Effector memory CD4-positive, alpha-beta T cell (primary cell): ENCODE measurements around the gene VSNL1.

Experiments used
- DNase-seq, 3 donors: peaks; one replicate each; pipeline ENCODE4 v3.0.0-alpha.2; 2020
- H3K27ac ChIP-seq: 2 replicates; pipeline ENCODE4 v1.7.0; 2013; ENCODE audit warnings: mild to moderate bottlenecking, low read length, moderate library complexity; ENCODE audit not compliant: insufficient read depth, poor library complexity, severe bottlenecking
- H3K27me3 ChIP-seq: replicated peaks from 2 replicates; pipeline ENCODE4 v1.7.0; 2013; ENCODE audit warnings: mild to moderate bottlenecking, low read length; ENCODE audit not compliant: insufficient read depth, control insufficient read depth, poor library complexity, severe bottlenecking
- H3K36me3 ChIP-seq: 2 replicates; pipeline ENCODE4 v1.7.0; 2013; ENCODE audit warnings: mild to moderate bottlenecking, low read length, moderate library complexity; ENCODE audit not compliant: control insufficient read depth, insufficient read depth
- H3K4me1 ChIP-seq: 2 replicates; pipeline ENCODE4 v1.7.0; 2013; ENCODE audit warnings: low read length, mild to moderate bottlenecking; ENCODE audit not compliant: control insufficient read depth, insufficient read depth, poor library complexity, severe bottlenecking
- H3K4me3 ChIP-seq: 2 replicates; pipeline ENCODE4 v1.7.0; 2013; ENCODE audit warnings: low read length, low read depth, mild to moderate bottlenecking; ENCODE audit not compliant: insufficient read depth, poor library complexity, severe bottlenecking
- H3K9me3 ChIP-seq: 2 replicates; pipeline ENCODE4 v1.7.0; 2013; ENCODE audit warnings: mild to moderate bottlenecking, low read length, moderate library complexity; ENCODE audit not compliant: control insufficient read depth

VSNL1 gene

DNA sequence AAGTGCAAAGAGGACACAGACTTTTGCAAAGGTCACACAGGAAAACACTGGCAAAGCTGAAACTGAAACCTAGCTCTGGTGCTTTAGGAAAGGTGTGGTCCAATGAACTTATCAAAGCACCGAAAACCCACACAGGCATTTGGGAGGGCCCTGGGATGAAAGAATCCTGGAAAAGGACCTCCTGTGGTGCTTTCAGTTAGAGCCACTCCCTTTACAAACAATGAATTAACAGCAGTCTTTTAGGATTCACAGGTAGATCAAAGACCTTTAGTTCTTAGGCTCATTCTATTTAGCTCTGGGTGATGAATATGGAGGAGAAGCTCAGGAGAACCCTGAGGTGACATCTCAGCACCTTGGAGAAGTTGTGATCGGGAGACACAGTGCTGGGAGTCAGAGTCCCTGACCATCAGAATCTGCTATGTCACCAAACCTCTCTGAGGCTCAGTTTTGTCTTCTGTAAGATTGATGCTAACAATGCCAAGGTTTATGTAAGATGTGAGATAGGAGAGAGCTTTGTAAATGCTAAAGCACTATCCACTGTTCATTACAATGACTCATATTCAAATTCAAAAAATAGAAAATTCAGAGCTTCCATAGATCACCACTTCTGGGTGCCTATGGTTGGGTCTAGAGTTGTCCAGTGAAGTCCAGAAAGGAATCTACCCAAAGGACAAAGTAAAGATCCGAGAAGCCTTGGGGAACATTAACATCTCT is 39.3 kb downstream of the VSNL1 start:
- no peaks in the 10 kb centered on the region for H3K4me1 ChIP-seq
- H3K9me3 ChIP-seq = no peaks in the 10 kb centered on the region
- H3K4me3 ChIP-seq = no peak overlapping the region
- H3K36me3 ChIP-seq = no peaks in the 10 kb centered on the region
- no peak overlapping the region for H3K27ac ChIP-seq
- DNase-seq = no peak
- no peaks in the 10 kb centered on the region for H3K27me3 ChIP-seq

DNA sequence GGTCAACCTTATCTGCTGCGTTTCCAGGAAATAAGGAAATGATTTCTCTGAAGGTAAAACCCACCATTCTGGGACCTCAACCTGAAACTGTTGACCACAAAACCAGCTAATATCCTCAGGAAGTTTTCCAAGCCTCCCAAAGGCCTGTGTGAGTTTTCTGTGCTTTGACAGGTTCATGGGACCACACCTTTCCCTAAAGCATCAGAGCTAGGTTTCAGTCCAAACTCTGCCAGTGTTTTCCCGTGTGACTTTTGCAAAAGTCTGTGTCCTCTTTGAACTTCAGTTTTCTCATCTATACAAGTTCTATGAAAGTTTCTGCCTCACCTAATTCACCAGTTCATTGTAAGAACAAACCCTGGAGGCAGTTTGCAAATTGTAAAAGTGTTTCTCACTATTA is 39.8 kb downstream of the VSNL1 start:
- no peak overlapping the region for H3K27ac ChIP-seq
- H3K4me3 ChIP-seq = no peak overlapping the region
- no peaks in the 10 kb centered on the region for H3K36me3 ChIP-seq
- H3K9me3 ChIP-seq = no peaks in the 10 kb centered on the region
- DNase-seq = no peak
- no peaks in the 10 kb centered on the region for H3K4me1 ChIP-seq
- H3K27me3 ChIP-seq = no peaks in the 10 kb centered on the region

DNA sequence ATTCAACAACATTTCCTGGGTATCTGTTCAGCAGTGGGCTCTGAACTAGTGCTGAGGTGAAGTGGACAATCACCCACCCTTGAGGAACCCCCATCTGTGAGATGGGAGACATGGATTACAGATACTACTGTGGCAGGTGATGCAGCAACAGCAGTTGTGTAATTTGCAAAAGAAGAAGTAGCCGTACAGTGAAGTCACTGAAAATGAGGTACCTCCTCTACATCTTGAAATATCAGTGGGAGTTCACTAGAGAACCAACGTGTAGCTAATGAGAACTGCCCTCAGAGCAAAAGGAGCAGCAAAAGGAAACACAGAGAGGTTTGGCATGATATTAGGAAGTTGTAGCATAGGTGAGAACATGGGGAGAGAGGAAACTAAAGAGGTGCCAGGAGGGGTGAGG is 41.3 kb downstream of the VSNL1 start:
- Histone ChIP-seq H3K36me3 (no peaks in the 10 kb centered on the region), H3K4me3 (no peak overlapping the region), H3K9me3 (no peaks in the 10 kb centered on the region), H3K27me3 (no peaks in the 10 kb centered on the region), H3K27ac (no peak overlapping the region), H3K4me1 (no peaks in the 10 kb centered on the region)
- DNase-seq = no peak

DNA sequence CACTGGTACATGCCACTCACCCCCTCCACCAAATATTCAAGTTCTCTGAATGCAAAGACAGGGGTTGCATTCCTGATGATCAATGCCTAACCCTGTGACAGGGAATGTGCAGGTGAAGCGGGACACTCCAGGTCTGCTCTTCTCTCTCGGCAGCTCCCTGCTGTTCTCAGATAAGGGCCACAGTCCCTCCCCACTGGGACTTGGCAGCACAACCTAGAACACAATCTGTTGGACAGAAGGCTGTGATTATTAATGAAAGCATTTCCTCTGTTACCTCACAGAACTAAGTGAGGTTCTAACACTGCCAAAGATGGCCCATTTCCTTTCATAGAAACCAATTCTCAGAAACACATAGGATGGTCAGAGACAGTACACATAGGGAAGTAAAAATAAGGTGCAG is 42.7 kb downstream of the VSNL1 start:
- DNase-seq = no peak
- Histone ChIP-seq H3K4me3 (no peak overlapping the region), H3K9me3 (no peaks in the 10 kb centered on the region), H3K36me3 (no peaks in the 10 kb centered on the region), H3K4me1 (no peaks in the 10 kb centered on the region), H3K27ac (no peak overlapping the region), H3K27me3 (no peaks in the 10 kb centered on the region)

DNA sequence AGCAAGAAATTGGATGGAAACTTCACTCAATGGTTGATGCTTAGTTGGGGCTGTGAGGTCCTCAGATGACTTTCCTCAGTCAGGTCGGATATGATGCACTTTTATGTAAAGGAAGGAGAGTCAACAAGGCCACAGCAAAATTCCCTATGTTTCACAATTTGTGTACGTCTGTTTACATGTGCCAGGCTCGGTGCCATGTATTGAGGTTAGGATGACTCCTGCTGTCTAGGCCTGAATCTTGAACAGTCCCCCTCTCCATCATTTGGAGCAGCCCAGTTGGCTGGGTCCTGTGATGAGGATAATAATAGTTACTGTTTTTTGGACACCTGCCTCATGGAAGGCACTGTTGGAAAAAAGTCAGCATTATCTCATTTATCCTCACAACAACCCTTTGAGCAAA is 43.1 kb downstream of the VSNL1 start:
- H3K27me3 ChIP-seq = no peaks in the 10 kb centered on the region
- H3K4me3 ChIP-seq = no peak overlapping the region
- H3K9me3 ChIP-seq = no peaks in the 10 kb centered on the region
- H3K27ac ChIP-seq = no peak overlapping the region
- no peak for DNase-seq
- no peaks in the 10 kb centered on the region for H3K4me1 ChIP-seq
- no peaks in the 10 kb centered on the region for H3K36me3 ChIP-seq

DNA sequence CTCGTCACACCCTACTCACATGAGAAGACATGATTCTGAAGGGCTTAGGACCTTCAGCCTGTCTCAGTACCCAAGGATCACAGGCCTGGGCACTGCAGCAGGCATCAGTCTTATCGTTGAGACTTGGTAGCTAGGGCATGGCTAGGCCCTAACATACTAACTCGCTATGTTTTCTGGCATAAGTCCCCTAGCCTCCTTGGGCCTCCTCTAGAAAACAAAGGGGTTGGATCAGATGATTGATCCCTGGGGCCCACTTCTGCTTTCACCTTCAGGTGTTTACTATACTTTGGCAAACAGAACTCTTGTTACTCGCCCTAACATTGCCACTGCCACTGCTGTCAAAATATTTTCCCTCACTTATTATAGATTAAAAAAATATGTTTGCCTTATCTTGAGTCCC is 44.2 kb downstream of the VSNL1 start:
- no peaks in the 10 kb centered on the region for H3K4me1 ChIP-seq
- no peak for DNase-seq

DNA sequence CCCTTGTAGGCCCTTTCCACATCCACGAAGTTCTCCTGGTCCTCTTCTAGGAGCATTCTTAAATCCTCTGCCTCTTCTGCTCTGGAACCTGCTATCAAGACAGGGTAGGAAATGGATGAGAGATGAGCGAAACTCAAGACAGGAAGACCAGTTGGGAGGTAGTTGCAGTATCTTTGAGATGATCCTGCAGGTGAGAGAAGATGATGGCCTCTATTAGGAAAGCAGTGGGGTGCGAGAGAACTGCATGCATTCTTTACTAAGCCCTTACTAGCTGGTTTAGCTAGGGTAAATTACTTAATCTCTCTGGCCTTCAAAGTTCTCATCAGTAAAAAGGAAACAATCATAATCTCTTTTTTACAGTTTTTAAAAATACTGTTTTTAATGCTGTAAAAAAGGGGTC is 47.0 kb downstream of the VSNL1 start:
- no peaks in the 10 kb centered on the region for H3K9me3 ChIP-seq
- no peaks in the 10 kb centered on the region for H3K4me1 ChIP-seq
- H3K4me3 ChIP-seq = no peak overlapping the region
- H3K27me3 ChIP-seq = no peaks in the 10 kb centered on the region
- DNase-seq = no peak
- H3K36me3 ChIP-seq = no peaks in the 10 kb centered on the region
- H3K27ac ChIP-seq = no peak overlapping the region

More for the DNA sequence above, 44.2 kb downstream of the VSNL1 start:
- Histone ChIP-seq H3K9me3 (no peaks in the 10 kb centered on the region), H3K4me3 (no peak overlapping the region), H3K27ac (no peak overlapping the region), H3K27me3 (no peaks in the 10 kb centered on the region), H3K36me3 (no peaks in the 10 kb centered on the region)

DNA sequence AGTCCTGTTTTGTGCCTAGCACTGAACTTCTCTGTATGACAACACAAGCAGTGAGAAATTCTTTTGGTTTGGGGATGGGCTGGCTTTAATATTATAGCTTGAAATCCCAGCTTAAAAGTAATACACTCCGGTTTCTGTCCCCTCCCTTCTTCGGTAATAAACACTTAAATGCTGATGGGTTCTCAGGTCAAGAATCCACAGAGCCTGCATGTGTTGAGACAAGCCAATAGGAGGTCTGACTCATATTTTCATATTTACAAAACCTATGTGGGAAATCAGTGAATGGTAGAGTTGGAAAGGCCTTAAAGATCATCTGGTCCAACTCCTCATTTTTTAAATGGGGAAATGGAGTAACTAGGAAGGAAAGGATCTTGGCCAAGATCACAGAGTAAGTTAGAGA is 47.5 kb downstream of the VSNL1 start:
- no peak overlapping the region for H3K4me3 ChIP-seq
- no peaks in the 10 kb centered on the region for H3K9me3 ChIP-seq
- no peaks in the 10 kb centered on the region for H3K27me3 ChIP-seq
- DNase-seq = no peak
- H3K27ac ChIP-seq = no peak overlapping the region
- H3K36me3 ChIP-seq = no peaks in the 10 kb centered on the region
- no peaks in the 10 kb centered on the region for H3K4me1 ChIP-seq

DNA sequence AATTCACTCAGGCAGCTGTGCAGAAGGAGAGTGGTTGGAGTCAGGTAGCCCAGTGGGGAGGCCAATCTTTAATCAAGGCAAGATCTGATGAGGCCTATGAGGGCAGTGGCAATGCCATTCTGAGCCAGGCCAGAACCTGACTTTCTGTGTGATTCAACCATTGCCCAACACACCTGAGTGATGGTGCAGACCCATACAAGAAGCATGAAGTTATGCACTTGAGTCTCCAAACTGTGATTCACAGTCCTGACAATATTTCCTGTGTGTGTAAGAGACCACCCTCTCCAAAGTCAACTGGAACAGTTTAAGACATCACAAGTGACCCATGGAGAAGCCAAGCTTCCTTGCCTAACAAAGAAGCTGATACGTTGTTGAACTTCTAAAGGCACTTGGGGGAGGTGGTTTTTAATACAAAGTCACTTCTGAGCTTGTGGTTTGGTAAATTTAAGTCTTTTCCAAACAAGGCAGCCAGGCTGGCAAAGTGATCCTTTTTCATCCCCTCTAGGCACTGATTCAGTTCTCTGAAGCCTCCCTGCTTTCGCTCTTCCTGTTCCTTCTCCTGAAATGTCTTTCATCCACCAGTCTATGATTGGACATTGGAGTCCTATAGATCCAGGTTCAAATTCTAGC is 49.0 kb downstream of the VSNL1 start:
- H3K4me3 ChIP-seq = no peak overlapping the region
- no peaks in the 10 kb centered on the region for H3K36me3 ChIP-seq
- no peak overlapping the region for H3K27ac ChIP-seq
- no peaks in the 10 kb centered on the region for H3K27me3 ChIP-seq
- DNase-seq = no peak
- H3K9me3 ChIP-seq = no peaks in the 10 kb centered on the region
- H3K4me1 ChIP-seq = no peaks in the 10 kb centered on the region

DNA sequence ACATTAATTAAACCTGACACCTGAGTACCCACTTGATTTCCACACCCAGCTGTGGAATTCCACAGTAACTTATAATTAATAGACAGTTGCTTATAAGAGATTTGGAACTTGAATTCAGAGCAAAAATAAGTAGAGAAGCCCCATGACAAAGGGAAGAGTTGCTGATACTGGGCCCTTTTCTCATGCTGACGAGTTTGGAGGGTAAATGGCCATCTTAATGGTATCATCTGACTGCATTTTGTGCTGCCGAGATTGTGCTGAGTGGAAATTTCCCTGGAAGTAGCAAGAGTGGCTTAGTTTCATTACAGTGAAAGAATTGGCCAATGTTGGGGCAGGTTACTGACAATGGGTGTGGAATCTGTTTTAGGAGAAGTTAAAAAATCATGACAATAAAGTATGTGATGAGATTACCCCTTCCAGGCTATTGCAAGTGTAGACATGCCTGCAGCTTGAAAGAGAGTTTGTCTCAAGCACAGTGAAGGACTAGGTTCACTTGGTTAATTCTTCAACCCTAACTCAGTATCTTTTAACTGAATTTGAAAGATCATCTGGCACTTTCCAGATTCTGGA is 49.9 kb downstream of the VSNL1 start:
- Histone ChIP-seq H3K4me1 (no peaks in the 10 kb centered on the region), H3K36me3 (no peaks in the 10 kb centered on the region)
- DNase-seq = no peak

More for the DNA sequence above, 49.9 kb downstream of the VSNL1 start:
- no peaks in the 10 kb centered on the region for H3K9me3 ChIP-seq
- H3K27me3 ChIP-seq = no peaks in the 10 kb centered on the region
- H3K4me3 ChIP-seq = no peak overlapping the region
- H3K27ac ChIP-seq = no peak overlapping the region
